Activated CD8-positive, alpha-beta memory T cell treated with anti-CD3 and anti-CD28 coated beads for 4 hours (primary cell): ENCODE data around the gene FXYD4.

Experiments used
- DNase-seq, 2 donors: peaks; one replicate each; pipeline ENCODE4 v3.0.0-alpha.2; 2020; ENCODE audit warnings: low read depth in 2 of 2

Gene FXYD4

GRCh38 chr10:43344051-43344450 lies 27.4 kb upstream of the FXYD4 start:
- no peak for DNase-seq

GRCh38 chr10:43347997-43348396 lies 23.4 kb upstream of the FXYD4 start:
- no peak for DNase-seq

GRCh38 chr10:43348511-43349312 lies 22.7 kb upstream of the FXYD4 start:
- peak; percentile 69 for DNase-seq

- DNase-seq = no peak
Measured at GRCh38 chr10:43350156-43350555, 21.3 kb upstream of the FXYD4 start.

- no peak for DNase-seq
Measured at GRCh38 chr10:43350686-43351085, 20.8 kb upstream of the FXYD4 start.

GRCh38 chr10:43351301-43351700 lies 20.1 kb upstream of the FXYD4 start:
- no peak for DNase-seq

- DNase-seq = no peak
Measured at GRCh38 chr10:43352951-43353350, 18.5 kb upstream of the FXYD4 start.

- DNase-seq = no peak
Measured at GRCh38 chr10:43353495-43354329, 17.7 kb upstream of the FXYD4 start.

- DNase-seq = no peak
Measured at GRCh38 chr10:43354330-43354635, 17.2 kb upstream of the FXYD4 start.

GRCh38 chr10:43354879-43355380 lies 16.5 kb upstream of the FXYD4 start:
- DNase-seq = no peak

- no peak for DNase-seq
Measured at GRCh38 chr10:43355749-43356371, 15.6 kb upstream of the FXYD4 start.

- no peak for DNase-seq
Measured at GRCh38 chr10:43360086-43360485, 11.3 kb upstream of the FXYD4 start.

GRCh38 chr10:43361547-43362190 lies 9.8 kb upstream of the FXYD4 start:
- DNase-seq = peak in 1 of 2 donors; percentile 18

- peak; percentile 83 to 96 for DNase-seq
Measured at GRCh38 chr10:43362191-43362839, 9.1 kb upstream of the FXYD4 start.

- DNase-seq = no peak
Measured at GRCh38 chr10:43365001-43365400, 6.4 kb upstream of the FXYD4 start.

- DNase-seq = no peak
Measured at GRCh38 chr10:43369921-43370320, 1.5 kb upstream of the FXYD4 start.

GRCh38 chr10:43370671-43371215 lies 693 bp upstream of the FXYD4 start:
- DNase-seq = no peak

GRCh38 chr10:43372765-43373361 lies 1.4 kb downstream of the FXYD4 start:
- no peak for DNase-seq

- DNase-seq = no peak
Measured at GRCh38 chr10:43373461-43373860, 2.0 kb downstream of the FXYD4 start.

GRCh38 chr10:43374194-43374593 lies 2.8 kb downstream of the FXYD4 start:
- no peak for DNase-seq
